Activated CD4-positive, alpha-beta T cell treated with anti-CD3 and anti-CD28 coated beads, Interleukin-2, amount 10 ng/mL, durations not matched to agents 7 days and 5 days (primary cell): ENCODE results near the gene CEACAM3. TPM values are rescaled to one million over a fixed set of nuclear protein-coding genes. Genes with fewer than 3 reads are reported as not detected.

Experiments
- CTCF ChIA-PET: fragments of 350-600 bp; sonication (Branson Sonifier 250); formaldehyde crosslinking; loops from one replicate; lab custom pipeline; 2021; ENCODE audit warnings: antibody characterized with exemption; lab: Charles Lee
- POLR2A ChIA-PET: fragments of 350-600 bp; sonication (Branson Sonifier 250); formaldehyde crosslinking; loops from one replicate; lab custom pipeline; 2021; ENCODE audit warnings: antibody characterized with exemption; lab: Charles Lee
- DNase-seq: peaks from one replicate; pipeline ENCODE4 v3.0.0-alpha.2; 2020
- H3K27ac Mint-ChIP-seq: one replicate; pipeline ENCODE4 v1.8.0; 2021; ENCODE audit warnings: mild to moderate bottlenecking, moderate library complexity, mixed read lengths
- H3K27me3 Mint-ChIP-seq: one replicate; pipeline ENCODE4 v1.8.0; 2021; ENCODE audit warnings: mixed read lengths
- H3K36me3 Mint-ChIP-seq: one replicate; pipeline ENCODE4 v1.8.0; 2021; ENCODE audit warnings: low read depth, mixed read lengths
- H3K4me1 Mint-ChIP-seq: one replicate; pipeline ENCODE4 v1.8.0; 2021; ENCODE audit warnings: mixed read lengths
- H3K4me3 Mint-ChIP-seq: one replicate; pipeline ENCODE4 v1.8.0; 2021; ENCODE audit warnings: mild to moderate bottlenecking, moderate library complexity, mixed read lengths
- H3K9me3 Mint-ChIP-seq: one replicate; pipeline ENCODE4 v1.8.0; 2021; ENCODE audit warnings: mixed read lengths
- total RNA-seq, 2 experiments: library from RNA; stranded (reverse); gene quantifications; one replicate each; pipeline ENCODE4 v1.2.3, GENCODE V29; 2021

Gene CEACAM3
- total RNA-seq, 2 experiments from 2014 or later, result not detected

- POLR2A ChIA-PET, result no interaction called here
Observed at GRCh38 chr19:41796901-41797300, 514 bp downstream of the CEACAM3 start.

GRCh38 chr19:41799444-41800000 lies 3.1 kb downstream of the CEACAM3 start:
- H3K27ac Mint-ChIP-seq, result no peak overlapping the region
- no peak for DNase-seq
- no peaks in the 10 kb centered on the region for H3K9me3 Mint-ChIP-seq
- H3K4me1 Mint-ChIP-seq, result peaks cover 15% of the 10 kb centered on the region
- CTCF ChIA-PET, result interaction anchor here (1.5 kb wide), 1 partner anchor 47 kb away, joined by 5 read pairs; no protein-coding TSS in a partner anchor
- H3K4me3 Mint-ChIP-seq, result no peak overlapping the region
- peaks cover 18% of the 10 kb centered on the region for H3K27me3 Mint-ChIP-seq
- POLR2A ChIA-PET, result no interaction called here
- H3K36me3 Mint-ChIP-seq, result no peaks in the 10 kb centered on the region

More at GRCh38 chr19:41796901-41797300, 514 bp downstream of the CEACAM3 start:
- CTCF ChIA-PET, result interaction anchor here (1.8 kb wide), 1 partner anchor 24 kb away, joined by 10 read pairs; no protein-coding TSS in a partner anchor
- no peak for DNase-seq
- no peaks in the 10 kb centered on the region for H3K9me3 Mint-ChIP-seq
- H3K36me3 Mint-ChIP-seq, result no peaks in the 10 kb centered on the region
- no peak overlapping the region for H3K4me3 Mint-ChIP-seq
- H3K27ac Mint-ChIP-seq, result no peak overlapping the region
- H3K27me3 Mint-ChIP-seq, result peaks cover 35% of the 10 kb centered on the region
- H3K4me1 Mint-ChIP-seq, result no peaks in the 10 kb centered on the region

GRCh38 chr19:41801031-41801430 lies 4.6 kb downstream of the CEACAM3 start:
- Mint-ChIP-seq H3K4me1 (peaks cover 20% of the 10 kb centered on the region), H3K27ac (no peak overlapping the region), H3K27me3 (peaks cover 13% of the 10 kb centered on the region), H3K9me3 (no peaks in the 10 kb centered on the region), H3K4me3 (no peak overlapping the region), H3K36me3 (no peaks in the 10 kb centered on the region)
- ChIA-PET CTCF (interaction anchor here (1.0 to 1.5 kb wide), 2 partner anchors 8 to 20 kb away, joined by 3 to 5 read pairs; no protein-coding TSS in a partner anchor), POLR2A (no interaction called here)
- no peak for DNase-seq

- Mint-ChIP-seq H3K4me1 (peaks cover 20% of the 10 kb centered on the region), H3K27me3 (peaks cover 7% of the 10 kb centered on the region), H3K9me3 (no peaks in the 10 kb centered on the region), H3K27ac (no peak overlapping the region), H3K4me3 (no peak overlapping the region), H3K36me3 (no peaks in the 10 kb centered on the region)
- DNase-seq, result no peak
- POLR2A ChIA-PET, result no interaction called here
- CTCF ChIA-PET, result interaction anchor here (1.0 to 1.5 kb wide), 2 partner anchors 9 to 19 kb away, joined by 3 to 5 read pairs; no protein-coding TSS in a partner anchor
Observed at GRCh38 chr19:41801792-41802211, 5.4 kb downstream of the CEACAM3 start.

- H3K36me3 Mint-ChIP-seq, result no peaks in the 10 kb centered on the region
- POLR2A ChIA-PET, result no interaction called here
Observed at GRCh38 chr19:41802770-41803169, 6.4 kb downstream of the CEACAM3 start.

GRCh38 chr19:41804336-41804735 lies 7.9 kb downstream of the CEACAM3 start:
- H3K4me3 Mint-ChIP-seq, result no peak overlapping the region
- H3K27ac Mint-ChIP-seq, result no peak overlapping the region
- peaks cover 6% of the 10 kb centered on the region for H3K27me3 Mint-ChIP-seq
- ChIA-PET CTCF (no interaction called here), POLR2A (no interaction called here)
- no peaks in the 10 kb centered on the region for H3K9me3 Mint-ChIP-seq
- no peak for DNase-seq
- peaks cover 20% of the 10 kb centered on the region for H3K4me1 Mint-ChIP-seq
- H3K36me3 Mint-ChIP-seq, result no peaks in the 10 kb centered on the region

More at GRCh38 chr19:41802770-41803169, 6.4 kb downstream of the CEACAM3 start:
- Mint-ChIP-seq H3K9me3 (no peaks in the 10 kb centered on the region), H3K4me1 (peaks cover 20% of the 10 kb centered on the region), H3K27ac (no peak overlapping the region), H3K27me3 (peaks cover 4% of the 10 kb centered on the region), H3K4me3 (no peak overlapping the region)
- CTCF ChIA-PET, result interaction anchor here (1.4 to 1.5 kb wide), 2 partner anchors 8 to 18 kb away, joined by 3 to 5 read pairs; no protein-coding TSS in a partner anchor
- DNase-seq, result no peak

GRCh38 chr19:41807176-41807575 lies 10.8 kb downstream of the CEACAM3 start:
- H3K27ac Mint-ChIP-seq, result no peak overlapping the region
- no peak overlapping the region for H3K4me3 Mint-ChIP-seq
- ChIA-PET POLR2A (no interaction called here), CTCF (interaction anchor here (0.7 to 1.0 kb wide), 2 partner anchors 12 to 14 kb away, joined by 3 to 4 read pairs; no protein-coding TSS in a partner anchor)
- H3K9me3 Mint-ChIP-seq, result no peaks in the 10 kb centered on the region
- H3K27me3 Mint-ChIP-seq, result peaks cover 9% of the 10 kb centered on the region
- DNase-seq, result no peak
- no peaks in the 10 kb centered on the region for H3K36me3 Mint-ChIP-seq
- peaks cover 17% of the 10 kb centered on the region for H3K4me1 Mint-ChIP-seq

GRCh38 chr19:41808663-41809566 lies 12.5 kb downstream of the CEACAM3 start:
- CTCF ChIA-PET, result no interaction called here
- Mint-ChIP-seq H3K27ac (no peak overlapping the region), H3K36me3 (no peaks in the 10 kb centered on the region), H3K9me3 (no peaks in the 10 kb centered on the region), H3K27me3 (peaks cover 7% of the 10 kb centered on the region), H3K4me1 (peaks cover 10% of the 10 kb centered on the region), H3K4me3 (no peak overlapping the region)
- POLR2A ChIA-PET, result no interaction called here
- no peak for DNase-seq

GRCh38 chr19:41810301-41810700 lies 13.9 kb downstream of the CEACAM3 start:
- Mint-ChIP-seq H3K4me1 (peaks cover 9% of the 10 kb centered on the region), H3K4me3 (no peak overlapping the region), H3K27me3 (peaks cover 7% of the 10 kb centered on the region), H3K27ac (no peak overlapping the region), H3K9me3 (no peaks in the 10 kb centered on the region), H3K36me3 (no peaks in the 10 kb centered on the region)
- ChIA-PET CTCF (interaction anchor here (1.6 kb wide), 1 partner anchor 57 kb away, joined by 5 read pairs; no protein-coding TSS in a partner anchor), POLR2A (no interaction called here)
- DNase-seq, result no peak

- H3K27me3 Mint-ChIP-seq, result peaks cover 7% of the 10 kb centered on the region
- no peaks in the 10 kb centered on the region for H3K36me3 Mint-ChIP-seq
- H3K27ac Mint-ChIP-seq, result no peak overlapping the region
- no peaks in the 10 kb centered on the region for H3K9me3 Mint-ChIP-seq
- no peak overlapping the region for H3K4me3 Mint-ChIP-seq
- H3K4me1 Mint-ChIP-seq, result peaks cover 9% of the 10 kb centered on the region
- POLR2A ChIA-PET, result no interaction called here
- CTCF ChIA-PET, result interaction anchor here (1.6 to 2.1 kb wide), 2 partner anchors 16 to 57 kb away, joined by 5 to 6 read pairs; no protein-coding TSS in a partner anchor
- no peak for DNase-seq
Observed at GRCh38 chr19:41811036-41811435, 14.6 kb downstream of the CEACAM3 start.

- peaks cover 9% of the 10 kb centered on the region for H3K4me1 Mint-ChIP-seq
- peaks cover 7% of the 10 kb centered on the region for H3K27me3 Mint-ChIP-seq
- ChIA-PET POLR2A (no interaction called here), CTCF (interaction anchor here (1.6 to 2.1 kb wide), 2 partner anchors 17 to 58 kb away, joined by 5 to 6 read pairs; no protein-coding TSS in a partner anchor)
- H3K9me3 Mint-ChIP-seq, result no peaks in the 10 kb centered on the region
- H3K27ac Mint-ChIP-seq, result no peak overlapping the region
- no peak for DNase-seq
- no peaks in the 10 kb centered on the region for H3K36me3 Mint-ChIP-seq
- H3K4me3 Mint-ChIP-seq, result no peak overlapping the region
Observed at GRCh38 chr19:41811981-41812380, 15.6 kb downstream of the CEACAM3 start.

- H3K4me1 Mint-ChIP-seq, result peaks cover 9% of the 10 kb centered on the region
- H3K4me3 Mint-ChIP-seq, result no peak overlapping the region
- ChIA-PET POLR2A (no interaction called here), CTCF (no interaction called here)
- no peaks in the 10 kb centered on the region for H3K9me3 Mint-ChIP-seq
- peaks cover 2% of the 10 kb centered on the region for H3K27me3 Mint-ChIP-seq
- H3K36me3 Mint-ChIP-seq, result no peaks in the 10 kb centered on the region
- DNase-seq, result no peak
- no peak overlapping the region for H3K27ac Mint-ChIP-seq
Observed at GRCh38 chr19:41813911-41814310, 17.5 kb downstream of the CEACAM3 start.
